Daoy (cell line): ENCODE measurements around the gene ZNF548. TPM values are rescaled to one million over a fixed set of nuclear protein-coding genes. Genes with fewer than 3 reads are reported as not detected.

Experiments used
- DNase-seq: peaks from one replicate; pipeline ENCODE4 v3.0.0-alpha.2; 2015; ENCODE audit warnings: low read depth
- total RNA-seq: library from RNA; depleted of rRNA; stranded (reverse); fragments of >200 nt; shearing (Covaris generic); gene quantifications from 2 replicates; pipeline ENCODE4 v1.2.3, GENCODE V29; 2014; rRNA removed

The ZNF548 gene
- total RNA-seq, 1 experiment from 2014 or later = 17.3 TPM

DNA sequence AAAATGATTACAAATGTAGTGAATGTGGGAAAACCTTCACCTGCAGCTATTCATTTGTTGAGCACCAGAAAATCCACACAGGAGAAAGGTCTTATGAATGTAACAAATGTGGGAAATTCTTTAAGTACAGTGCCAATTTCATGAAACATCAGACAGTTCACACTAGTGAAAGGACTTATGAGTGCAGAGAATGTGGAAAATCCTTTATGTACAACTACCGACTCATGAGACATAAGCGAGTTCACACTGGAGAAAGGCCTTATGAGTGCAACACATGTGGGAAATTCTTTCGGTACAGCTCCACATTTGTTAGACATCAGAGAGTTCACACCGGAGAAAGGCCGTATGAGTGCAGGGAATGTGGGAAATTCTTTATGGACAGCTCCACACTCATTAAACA lies 9.2 kb downstream of the ZNF548 start:
- DNase-seq = no peak

- no peak for DNase-seq
Measured at GRCh38 chr19:57403737-57404563, 14.3 kb downstream of the ZNF548 start.

GRCh38 chr19:57406516-57407123 lies 17.0 kb downstream of the ZNF548 start:
- peak; percentile 61 for DNase-seq

DNA sequence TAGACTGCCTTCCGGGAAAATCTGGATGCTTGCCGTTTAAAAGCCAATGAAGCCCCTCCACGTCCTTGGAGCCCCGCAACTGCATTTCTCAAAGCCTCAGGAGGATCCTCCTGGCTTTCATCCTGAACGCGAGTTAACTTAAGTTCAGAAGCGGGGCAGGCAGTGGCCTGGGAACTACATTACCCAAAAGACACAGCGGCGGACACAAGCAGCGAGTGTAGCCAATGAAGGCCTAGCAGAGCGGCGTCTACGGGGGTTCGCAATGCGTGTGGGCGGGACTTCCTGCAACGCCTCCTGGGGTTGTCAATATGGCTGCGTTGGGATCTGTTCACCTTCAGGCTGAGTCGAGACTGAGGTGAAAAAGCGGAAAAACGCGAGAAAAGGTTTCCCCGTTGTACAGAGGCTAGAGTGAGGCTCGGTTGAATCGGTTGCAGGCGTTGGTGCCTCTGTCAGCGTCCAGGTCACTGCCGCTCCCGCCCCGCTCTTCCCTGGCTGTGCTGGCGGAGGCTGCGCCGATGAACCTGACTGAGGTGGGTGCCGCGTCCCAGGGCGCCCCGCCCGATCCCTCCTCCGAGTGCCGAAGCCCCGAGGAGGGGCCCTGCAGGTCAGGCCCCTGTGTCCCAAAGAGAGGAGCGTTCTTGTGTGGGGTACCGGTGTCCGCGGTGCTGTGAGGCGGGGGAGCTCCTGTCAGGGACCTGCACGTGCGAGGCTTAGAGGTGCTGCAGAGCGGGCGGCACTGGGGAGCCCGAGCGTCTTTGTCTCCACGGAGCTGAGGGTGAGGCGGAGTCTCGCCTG lies 21.4 kb downstream of the ZNF548 start, which contains the start of gene ZNF17:
TSS of gene ZNF17 (plus strand) at position 285 of the 795 bp plus-strand sequence. CDS start 2,455 bp downstream, outside the sequence.
- DNase-seq = peak; percentile 96

DNA sequence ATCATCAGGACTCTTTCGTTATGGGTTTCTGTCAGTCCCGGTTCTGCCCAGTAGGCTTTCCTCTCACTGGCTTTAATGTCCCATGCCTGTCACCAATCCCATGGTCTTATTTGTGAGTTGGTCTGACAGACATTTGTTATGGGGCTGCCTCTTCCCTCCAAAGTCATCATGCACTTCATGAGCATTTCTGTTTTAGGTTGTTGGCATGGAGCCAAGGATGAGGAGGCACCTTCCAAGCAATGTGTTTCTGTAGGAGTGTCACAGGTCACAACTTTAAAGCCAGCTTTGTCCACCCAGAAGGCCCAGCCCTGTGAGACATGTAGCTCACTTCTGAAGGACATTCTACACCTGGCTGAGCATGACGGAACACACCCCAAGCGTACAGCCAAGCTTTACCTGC lies 29.8 kb downstream of the ZNF548 start:
- no peak for DNase-seq

- no peak for DNase-seq
Measured at GRCh38 chr19:57421037-57421436, 31.4 kb downstream of the ZNF548 start.

GRCh38 chr19:57434386-57435061 lies 44.9 kb downstream of the ZNF548 start:
- DNase-seq = no peak

GRCh38 chr19:57435062-57435978 lies 45.7 kb downstream of the ZNF548 start, which contains the start of gene ZNF749:
ZNF749 (plus strand) TSS chr19:57435325; CDS start chr19:57435579, 254 bp downstream.
- DNase-seq = peak; percentile 100

DNA sequence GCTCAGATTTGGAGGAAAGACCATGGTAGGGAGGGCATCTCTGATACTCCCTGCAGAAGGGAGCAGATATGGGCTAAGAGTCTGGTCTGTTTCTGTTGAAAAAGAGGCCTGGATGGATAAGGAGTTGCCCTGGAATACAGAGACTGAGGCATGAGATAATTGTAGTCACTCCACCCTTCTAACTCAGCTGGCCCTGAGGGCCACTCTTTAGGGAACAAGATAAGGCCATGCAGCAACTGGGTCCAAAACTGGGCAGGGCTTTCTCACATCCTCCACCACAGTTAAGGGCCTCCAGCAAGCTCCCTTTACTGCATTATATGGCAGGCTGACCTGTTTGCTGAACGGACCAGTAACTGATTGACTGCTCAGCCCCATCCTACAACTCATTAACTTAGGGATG lies 46.8 kb downstream of the ZNF548 start:
- no peak for DNase-seq

- no peak for DNase-seq
Measured at GRCh38 chr19:57437931-57438330, 48.3 kb downstream of the ZNF548 start.

- no peak for DNase-seq
Measured at GRCh38 chr19:57438925-57439324, 49.3 kb downstream of the ZNF548 start.

- DNase-seq = no peak
Measured at GRCh38 chr19:57441979-57442752, 52.5 kb downstream of the ZNF548 start.

- DNase-seq = no peak
Measured at GRCh38 chr19:57443121-57443696, 53.6 kb downstream of the ZNF548 start.

DNA sequence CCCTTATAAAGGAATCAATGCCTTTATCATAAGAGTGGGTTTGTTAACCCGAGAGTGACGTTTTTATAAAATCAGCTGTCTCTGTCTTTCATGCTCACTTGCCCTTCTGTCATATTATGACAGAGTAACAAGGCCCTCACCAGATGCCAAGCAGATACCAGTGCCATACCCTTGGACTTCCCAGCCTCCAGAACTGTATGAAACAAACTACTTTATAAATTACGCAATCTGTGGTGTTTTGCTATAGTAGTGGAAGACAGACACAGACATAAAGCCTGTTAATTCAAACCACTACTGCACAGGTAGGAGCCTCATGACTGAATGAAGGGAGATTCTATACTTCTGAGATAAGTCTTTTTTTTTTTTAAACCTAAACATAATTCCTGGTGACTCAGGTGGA lies 62.7 kb downstream of the ZNF548 start:
- DNase-seq = no peak

Other genes starting within 250 kb of the ZNF548 start
- not detected in 2 replicates for gene ZIM3, start 244.7 kb upstream of the ZNF548 start, total RNA-seq
- not detected in 2 replicates for gene DUXA, start 222.4 kb upstream of the ZNF548 start, total RNA-seq
- 11.9 and 49.2 TPM in 2 replicates for gene ZNF264, start 198.4 kb upstream of the ZNF548 start, total RNA-seq
- gene AURKC, start 158.8 kb upstream of the ZNF548 start, total RNA-seq = 0.46 and 1.8 TPM in 2 replicates
- 9.5 and 11.2 TPM in 2 replicates for gene ZNF805, start 149.2 kb upstream of the ZNF548 start, total RNA-seq
- gene ZNF460, start 109.4 kb upstream of the ZNF548 start, total RNA-seq = 19.8 and 23.3 TPM in 2 replicates
- gene ZNF543, start 69.4 kb upstream of the ZNF548 start, total RNA-seq = 6.3 and 7.4 TPM in 2 replicates
- gene ZNF304, start 38.6 kb upstream of the ZNF548 start, total RNA-seq = 5.7 and 6.2 TPM in 2 replicates
- 24.1 and 24.9 TPM in 2 replicates for gene TRAPPC2B, start 26.3 kb upstream of the ZNF548 start, total RNA-seq
- 2.6 and 3.4 TPM in 2 replicates for gene ZNF547, start 26.3 kb upstream of the ZNF548 start, total RNA-seq
- 7.9 and 8.0 TPM in 2 replicates for gene ZNF17, start 21.3 kb downstream of the ZNF548 start, total RNA-seq
- 11.2 and 16.2 TPM in 2 replicates for gene ZNF749, start 45.5 kb downstream of the ZNF548 start, total RNA-seq
- gene VN1R1, start 67.3 kb downstream of the ZNF548 start, total RNA-seq = not detected in 2 replicates
- gene ZNF772, start 87.7 kb downstream of the ZNF548 start, total RNA-seq = 9.8 and 12.2 TPM in 2 replicates
- 2.8 and 8.4 TPM in 2 replicates for gene ZNF419, start 97.9 kb downstream of the ZNF548 start, total RNA-seq
- 5.8 and 6.3 TPM in 2 replicates for gene ZNF773, start 110.1 kb downstream of the ZNF548 start, total RNA-seq
- 3.4 and 4.0 TPM in 2 replicates for gene ZNF549, start 137.5 kb downstream of the ZNF548 start, total RNA-seq
- 9.7 and 34.5 TPM in 2 replicates for gene ZNF550, start 170.0 kb downstream of the ZNF548 start, total RNA-seq
- 2.9 and 5.1 TPM in 2 replicates for gene ZNF416, start 189.1 kb downstream of the ZNF548 start, total RNA-seq
- gene ZIK1, start 194.3 kb downstream of the ZNF548 start, total RNA-seq = 9.5 and 12.5 TPM in 2 replicates
- 7.5 and 15.1 TPM in 2 replicates for gene ZNF530, start 210.0 kb downstream of the ZNF548 start, total RNA-seq
- gene ZNF134, start 224.4 kb downstream of the ZNF548 start, total RNA-seq = 17.0 and 22.9 TPM in 2 replicates
- gene ZNF211, start 243.3 kb downstream of the ZNF548 start, total RNA-seq = 7.4 and 9.8 TPM in 2 replicates